ENCODE results near the gene IL17RC. TPM values are rescaled to one million over a fixed set of nuclear protein-coding genes. Genes with fewer than 3 reads are reported as not detected.

Gene IL17RC
- total RNA-seq, 2 donors from 2014 or later: 1.2 to 3.5 TPM

DNA sequence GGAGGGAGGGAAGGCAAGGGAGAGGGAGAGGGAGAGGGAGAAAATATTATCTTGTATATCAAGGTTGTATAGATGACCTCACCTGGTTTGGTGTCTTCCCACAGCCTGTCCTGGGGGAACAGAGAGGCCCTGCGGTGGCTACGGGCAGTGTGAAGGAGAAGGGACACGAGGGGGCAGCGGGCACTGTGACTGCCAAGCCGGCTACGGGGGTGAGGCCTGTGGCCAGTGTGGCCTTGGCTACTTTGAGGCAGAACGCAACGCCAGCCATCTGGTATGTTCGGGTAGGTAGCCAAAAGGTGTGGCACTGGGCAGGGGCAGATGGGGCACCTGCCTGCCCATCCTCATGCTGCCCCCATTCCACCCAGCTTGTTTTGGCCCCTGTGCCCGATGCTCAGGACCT, 23.8 kb downstream of the IL17RC start:
- Mint-ChIP-seq H3K27ac (no peak overlapping the region), H3K9me3 (no peaks in the 10 kb centered on the region), H3K36me3 (ENCODE audit: low read depth) (peaks cover 49% of the 10 kb centered on the region), H3K4me3 (no peak overlapping the region), H3K4me1 (peaks cover 3% of the 10 kb centered on the region), H3K27me3 (no peaks in the 10 kb centered on the region)
- no peak for ATAC-seq (replicated peaks)

DNA sequence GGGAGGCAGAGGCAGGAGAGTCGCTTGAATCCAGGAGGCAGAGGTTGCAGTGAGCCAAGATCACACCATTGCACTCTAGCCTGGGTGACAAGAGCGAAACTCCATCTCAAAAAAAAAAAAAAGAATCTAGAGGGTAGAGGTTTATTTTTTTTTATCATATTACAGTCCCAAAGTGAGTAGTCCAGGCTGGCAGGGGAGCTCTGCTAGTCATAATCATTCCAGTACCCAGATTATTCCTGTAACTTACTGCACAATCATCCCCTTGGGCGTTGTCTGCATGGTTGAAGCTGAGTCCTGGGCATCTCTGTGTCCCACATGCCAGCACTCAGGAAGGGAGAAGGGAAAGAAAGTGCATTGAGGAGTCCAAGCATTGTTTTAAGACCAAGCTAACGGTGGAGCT, 25.3 kb downstream of the IL17RC start:
- H3K4me1 Mint-ChIP-seq: no peaks in the 10 kb centered on the region
- ATAC-seq (replicated peaks): no peak
- no peaks in the 10 kb centered on the region for H3K9me3 Mint-ChIP-seq
- H3K27ac Mint-ChIP-seq: no peak overlapping the region
- peaks cover 38% of the 10 kb centered on the region for H3K36me3 Mint-ChIP-seq (ENCODE audit: low read depth)
- H3K4me3 Mint-ChIP-seq: no peak overlapping the region
- H3K27me3 Mint-ChIP-seq: no peaks in the 10 kb centered on the region

DNA sequence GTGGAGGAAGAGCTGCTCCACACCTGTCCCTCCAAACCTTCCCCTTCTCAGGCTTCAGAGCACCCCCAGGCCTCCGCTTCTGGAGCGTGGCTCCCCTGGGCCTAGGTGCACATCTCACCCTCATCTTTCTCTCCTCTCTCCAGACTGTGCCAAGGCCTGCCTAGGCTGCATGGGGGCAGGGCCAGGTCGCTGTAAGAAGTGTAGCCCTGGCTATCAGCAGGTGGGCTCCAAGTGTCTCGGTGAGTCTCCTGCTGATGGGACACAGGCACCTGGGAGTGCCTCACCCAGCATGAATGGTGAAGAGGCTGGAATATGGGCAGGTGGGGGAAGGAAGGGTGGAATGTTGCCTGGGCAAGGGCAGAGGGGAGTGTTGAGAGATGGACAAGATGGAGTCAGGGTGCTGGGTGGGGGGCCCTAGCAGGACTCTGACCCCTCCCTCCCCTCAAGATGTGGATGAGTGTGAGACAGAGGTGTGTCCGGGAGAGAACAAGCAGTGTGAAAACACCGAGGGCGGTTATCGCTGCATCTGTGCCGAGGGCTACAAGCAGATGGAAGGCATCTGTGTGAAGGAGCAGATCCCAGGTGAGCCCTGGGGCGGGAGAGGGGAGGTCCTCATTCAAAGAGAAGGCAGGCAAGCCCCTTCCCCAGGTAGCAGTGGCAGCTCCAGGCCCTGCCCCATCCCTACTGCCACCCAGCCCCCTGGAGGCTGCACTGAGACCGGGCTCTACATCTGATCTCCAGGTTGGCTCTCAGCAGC, 26.2 kb downstream of the IL17RC start:
- Mint-ChIP-seq H3K27ac (no peak overlapping the region), H3K9me3 (no peaks in the 10 kb centered on the region), H3K36me3 (ENCODE audit: low read depth) (peaks cover 28% of the 10 kb centered on the region), H3K27me3 (no peaks in the 10 kb centered on the region), H3K4me1 (no peaks in the 10 kb centered on the region), H3K4me3 (no peak overlapping the region)
- no peak for ATAC-seq (replicated peaks)

DNA sequence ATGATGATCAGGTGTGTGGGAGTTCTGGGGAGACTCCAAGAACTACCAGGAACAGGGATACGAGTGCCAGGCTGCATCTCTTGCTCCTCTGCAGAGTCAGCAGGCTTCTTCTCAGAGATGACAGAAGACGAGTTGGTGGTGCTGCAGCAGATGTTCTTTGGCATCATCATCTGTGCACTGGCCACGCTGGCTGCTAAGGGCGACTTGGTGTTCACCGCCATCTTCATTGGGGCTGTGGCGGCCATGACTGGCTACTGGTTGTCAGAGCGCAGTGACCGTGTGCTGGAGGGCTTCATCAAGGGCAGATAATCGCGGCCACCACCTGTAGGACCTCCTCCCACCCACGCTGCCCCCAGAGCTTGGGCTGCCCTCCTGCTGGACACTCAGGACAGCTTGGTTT, 27.4 kb downstream of the IL17RC start:
- Mint-ChIP-seq H3K27me3 (no peaks in the 10 kb centered on the region), H3K36me3 (ENCODE audit: low read depth) (peaks cover 23% of the 10 kb centered on the region), H3K27ac (no peak overlapping the region), H3K4me1 (no peaks in the 10 kb centered on the region), H3K4me3 (no peak overlapping the region), H3K9me3 (no peaks in the 10 kb centered on the region)
- ATAC-seq (replicated peaks): no peak

DNA sequence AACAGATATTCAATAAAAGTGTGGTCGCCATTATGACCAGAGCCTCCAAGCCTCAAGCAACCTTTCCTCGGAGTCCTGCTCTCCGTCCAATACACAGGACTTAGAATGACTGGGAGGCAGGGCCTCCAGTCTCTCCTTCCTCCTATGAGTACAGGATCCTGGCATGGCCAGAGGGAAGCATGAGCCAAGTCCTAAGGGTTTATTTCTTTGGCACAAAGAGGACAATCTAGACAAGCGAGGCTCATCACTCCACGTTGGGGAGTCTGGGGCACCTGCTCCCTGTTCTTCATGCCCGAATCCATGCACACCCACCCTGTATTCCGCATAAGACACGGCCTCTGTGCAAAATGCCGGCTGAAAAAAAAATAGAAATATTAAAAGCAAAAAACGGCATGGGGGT, 28.5 kb downstream of the IL17RC start:
- Mint-ChIP-seq H3K4me1 (no peaks in the 10 kb centered on the region), H3K4me3 (peak overlapping the region; percentile 5), H3K27me3 (no peaks in the 10 kb centered on the region), H3K36me3 (ENCODE audit: low read depth) (peaks cover 23% of the 10 kb centered on the region), H3K9me3 (no peaks in the 10 kb centered on the region), H3K27ac (no peak overlapping the region)
- no peak for ATAC-seq (replicated peaks)

DNA sequence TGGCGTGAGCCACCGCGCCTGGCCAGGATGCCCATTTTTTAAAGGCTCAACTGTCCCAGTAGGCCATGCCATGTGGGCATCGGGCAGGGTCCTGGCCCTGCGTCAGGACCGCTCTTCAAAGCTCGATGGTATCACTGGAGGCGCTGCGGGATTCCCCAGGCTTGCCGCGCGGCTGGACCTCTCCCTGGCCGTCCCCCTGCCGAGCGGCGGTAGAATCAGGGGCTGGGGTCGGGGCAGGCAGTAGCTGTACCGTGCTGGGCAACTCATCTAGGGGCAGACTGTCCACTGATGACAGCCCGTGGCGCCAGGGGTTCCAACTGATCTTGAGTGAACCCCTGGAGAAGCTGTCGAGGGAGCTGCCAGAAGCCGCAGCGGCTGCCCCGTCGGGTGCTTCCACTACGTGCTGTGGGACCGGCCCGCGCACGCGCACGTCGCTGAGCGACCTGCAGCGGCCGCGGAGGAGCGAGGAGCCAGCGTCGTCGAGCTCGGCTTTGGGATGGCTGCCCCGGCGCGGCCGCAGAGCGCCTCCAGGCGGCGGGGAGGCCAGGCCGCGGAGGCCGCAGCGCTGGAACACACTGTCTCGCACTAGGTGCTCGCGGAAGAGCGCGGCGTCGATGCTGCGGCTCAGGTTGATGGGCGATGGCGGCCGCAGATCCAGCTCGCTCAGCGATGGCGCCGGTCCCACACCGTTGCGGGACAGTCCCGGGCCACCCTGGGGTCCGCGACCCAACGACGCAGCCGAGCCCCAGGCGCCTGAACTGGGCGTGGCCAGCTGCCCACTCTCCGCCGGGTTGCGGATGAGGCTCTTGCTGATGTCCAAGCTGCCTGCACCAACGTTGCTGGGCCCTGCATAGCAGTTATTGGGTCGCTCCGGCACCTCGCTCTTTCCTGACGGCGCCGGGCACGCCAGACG, 29.5 kb downstream of the IL17RC start:
- H3K4me1 Mint-ChIP-seq: peaks cover 5% of the 10 kb centered on the region
- H3K9me3 Mint-ChIP-seq: no peaks in the 10 kb centered on the region
- peak overlapping the region; percentile 68 for H3K27ac Mint-ChIP-seq
- H3K4me3 Mint-ChIP-seq: peak overlapping the region; percentile 76
- peaks cover 18% of the 10 kb centered on the region for H3K36me3 Mint-ChIP-seq (ENCODE audit: low read depth)
- H3K27me3 Mint-ChIP-seq: no peaks in the 10 kb centered on the region
- ATAC-seq (replicated peaks): peak; percentile 89

DNA sequence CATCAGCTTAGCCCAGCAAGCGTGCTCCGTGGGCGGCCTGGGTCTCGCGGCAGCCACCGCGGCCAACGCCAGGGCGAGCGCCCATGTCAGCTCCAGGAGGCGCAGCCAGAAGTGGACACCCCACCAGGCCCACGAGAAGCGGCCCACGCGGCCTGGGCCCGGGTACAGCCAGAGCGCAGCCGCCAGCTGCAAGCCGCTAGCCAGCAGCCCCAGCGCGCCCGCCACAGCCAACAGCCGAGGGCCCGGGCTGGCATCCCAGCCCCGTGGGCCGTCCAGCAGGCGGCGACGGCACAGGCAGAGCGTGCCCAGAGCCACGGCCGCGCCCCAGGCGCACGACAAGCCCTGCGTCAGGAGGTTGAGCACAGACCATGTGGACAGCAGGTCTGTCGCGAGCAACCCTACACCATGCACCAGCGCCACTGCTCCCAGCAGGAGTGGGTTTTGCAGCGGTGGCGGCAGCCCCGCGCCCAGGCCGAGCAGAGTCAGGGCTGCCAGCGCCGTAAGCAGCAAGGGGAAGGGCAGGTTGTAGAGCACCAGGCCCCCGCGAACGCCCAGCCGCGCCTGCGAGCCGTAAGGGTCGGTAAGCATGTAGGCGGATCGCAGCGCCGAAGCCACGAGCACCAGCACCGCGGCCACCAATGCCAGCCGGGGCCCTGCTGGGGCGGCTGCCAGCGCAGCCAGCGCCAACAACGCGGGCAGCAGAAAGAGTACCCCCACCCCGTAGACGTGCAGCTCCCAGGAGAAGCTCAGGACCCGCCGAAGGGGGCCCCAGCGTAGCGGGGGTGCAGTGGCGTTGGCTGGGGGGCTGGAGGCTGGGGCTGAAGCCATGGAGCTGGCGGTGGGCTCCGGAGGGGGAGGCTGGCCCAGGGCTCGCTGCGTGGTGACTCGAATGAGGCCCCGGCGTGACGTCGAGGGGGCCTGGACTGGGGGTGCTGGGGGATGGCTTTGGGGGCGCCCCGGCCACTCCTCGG, 30.4 kb downstream of the IL17RC start:
- H3K36me3 Mint-ChIP-seq (ENCODE audit: low read depth): peaks cover 11% of the 10 kb centered on the region
- H3K4me1 Mint-ChIP-seq: peaks cover 5% of the 10 kb centered on the region
- ATAC-seq (replicated peaks): no peak
- no peak overlapping the region for H3K27ac Mint-ChIP-seq
- no peak overlapping the region for H3K4me3 Mint-ChIP-seq
- H3K27me3 Mint-ChIP-seq: no peaks in the 10 kb centered on the region
- no peaks in the 10 kb centered on the region for H3K9me3 Mint-ChIP-seq

DNA sequence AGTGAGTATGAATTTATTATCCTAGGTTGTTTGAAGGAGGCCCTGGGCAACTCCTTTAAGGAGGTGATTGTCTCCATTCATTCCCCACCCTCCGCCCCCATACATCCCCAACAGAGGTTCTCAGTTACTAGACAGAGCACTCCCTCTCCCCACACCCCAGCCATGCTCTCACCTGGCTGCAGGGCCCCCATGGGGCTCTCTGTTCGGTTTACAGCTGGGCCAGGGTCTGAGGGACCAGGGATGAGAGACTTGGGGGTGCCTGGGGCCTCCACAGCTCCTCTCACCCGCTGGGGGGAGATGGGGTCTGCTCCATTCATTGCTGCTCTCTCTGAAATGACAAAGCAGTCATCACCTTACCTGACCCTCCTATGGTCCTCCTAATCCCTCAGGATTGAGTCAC, 31.7 kb downstream of the IL17RC start:
- H3K27ac Mint-ChIP-seq: no peak overlapping the region
- H3K4me3 Mint-ChIP-seq: no peak overlapping the region
- H3K36me3 Mint-ChIP-seq (ENCODE audit: low read depth): no peaks in the 10 kb centered on the region
- H3K4me1 Mint-ChIP-seq: peaks cover 5% of the 10 kb centered on the region
- no peak for ATAC-seq (replicated peaks)
- no peaks in the 10 kb centered on the region for H3K27me3 Mint-ChIP-seq
- H3K9me3 Mint-ChIP-seq: no peaks in the 10 kb centered on the region

DNA sequence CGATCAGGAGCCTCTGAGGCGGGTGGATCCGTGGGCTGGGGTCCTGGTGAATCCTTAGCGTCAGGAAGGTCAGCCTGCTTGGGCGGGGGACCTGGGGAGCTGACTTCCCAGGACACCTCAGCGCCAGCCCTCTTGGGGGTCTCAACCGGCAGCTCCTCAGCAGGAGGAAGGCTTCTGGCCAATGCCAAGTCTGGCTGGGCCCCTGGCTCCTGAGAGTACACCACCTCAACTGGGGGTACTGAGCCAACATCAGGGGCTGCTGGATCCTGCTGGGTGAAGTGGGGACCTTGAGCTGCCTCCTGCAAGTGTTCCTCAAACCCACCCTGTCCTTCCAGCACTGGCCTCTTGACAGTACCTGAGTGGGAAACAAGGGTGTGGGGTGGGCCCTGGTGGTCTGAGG, 32.2 kb downstream of the IL17RC start:
- no peak for ATAC-seq (replicated peaks)
- Mint-ChIP-seq H3K4me3 (no peak overlapping the region), H3K27me3 (no peaks in the 10 kb centered on the region), H3K4me1 (peaks cover 5% of the 10 kb centered on the region), H3K9me3 (no peaks in the 10 kb centered on the region), H3K36me3 (ENCODE audit: low read depth) (no peaks in the 10 kb centered on the region), H3K27ac (no peak overlapping the region)

DNA sequence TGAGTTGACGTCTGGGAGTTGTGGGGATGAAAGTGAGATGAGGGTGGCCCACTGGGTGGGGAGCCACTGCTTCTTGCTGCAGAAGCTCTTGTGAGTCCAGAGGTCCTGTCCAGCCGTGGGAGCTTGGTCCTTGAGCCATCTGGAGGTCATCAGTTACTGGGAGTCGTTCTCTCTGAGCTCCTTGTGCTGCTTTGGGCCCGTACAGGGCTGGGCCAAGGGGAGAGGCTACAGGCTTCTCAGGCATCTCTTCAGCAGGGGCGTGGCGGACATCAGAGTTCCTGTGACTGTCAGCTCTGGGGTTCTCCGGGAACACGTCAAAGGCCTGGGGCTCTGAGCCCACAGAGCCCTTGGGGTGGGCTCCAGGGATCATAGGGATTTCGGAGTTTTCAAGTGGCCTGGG, 32.7 kb downstream of the IL17RC start:
- no peaks in the 10 kb centered on the region for H3K9me3 Mint-ChIP-seq
- H3K27ac Mint-ChIP-seq: no peak overlapping the region

DNA sequence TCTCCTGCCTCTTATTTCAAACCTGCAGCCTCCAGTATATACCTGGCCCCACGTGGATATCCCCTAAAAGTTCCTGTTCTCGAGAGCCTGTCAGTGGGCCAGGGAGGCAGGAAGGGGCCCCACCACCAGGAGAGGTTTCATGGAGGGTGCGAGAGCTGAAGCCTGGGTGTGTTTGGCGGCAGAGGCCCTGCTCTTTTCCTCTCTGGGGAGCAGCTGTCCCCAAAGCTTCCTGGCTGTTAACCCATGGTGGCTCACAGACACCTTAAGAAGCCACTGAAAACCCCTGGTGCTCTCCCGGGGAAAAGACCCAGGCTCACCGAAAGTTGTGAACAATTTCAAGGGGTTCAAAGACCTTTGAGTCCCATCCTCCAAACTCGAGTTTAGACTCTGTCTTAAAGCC, 34.2 kb downstream of the IL17RC start:
- ATAC-seq (replicated peaks): peak; percentile 55

More for the DNA sequence above, 32.7 kb downstream of the IL17RC start:
- H3K4me1 Mint-ChIP-seq: peaks cover 5% of the 10 kb centered on the region
- H3K4me3 Mint-ChIP-seq: no peak overlapping the region
- ATAC-seq (replicated peaks): no peak
- H3K36me3 Mint-ChIP-seq (ENCODE audit: low read depth): no peaks in the 10 kb centered on the region
- H3K27me3 Mint-ChIP-seq: no peaks in the 10 kb centered on the region

DNA sequence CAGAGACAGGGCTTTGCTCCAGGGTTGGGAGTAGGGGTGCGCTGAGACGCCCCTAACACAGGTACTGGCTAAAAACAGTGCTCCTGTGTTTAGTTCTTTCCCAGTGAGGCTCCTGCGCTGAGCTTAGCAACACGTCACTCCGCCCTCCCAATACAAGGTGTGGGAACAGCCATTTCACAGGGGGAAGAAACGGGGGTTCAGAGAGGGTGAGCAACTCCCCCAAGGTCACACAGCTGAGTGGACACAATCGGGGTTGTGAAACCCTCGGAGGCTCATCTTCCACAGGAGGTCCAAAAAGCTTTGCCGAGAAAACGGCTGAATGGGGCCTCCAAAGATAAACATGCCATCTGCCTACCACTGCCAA, 34.7 kb downstream of the IL17RC start:
- Mint-ChIP-seq H3K27ac (peak overlapping the region; percentile 77), H3K27me3 (no peaks in the 10 kb centered on the region), H3K9me3 (no peaks in the 10 kb centered on the region), H3K4me1 (peaks cover 5% of the 10 kb centered on the region), H3K36me3 (ENCODE audit: low read depth) (no peaks in the 10 kb centered on the region), H3K4me3 (peak overlapping the region; percentile 74)
- ATAC-seq (replicated peaks): peak; percentile 65

More for the DNA sequence above, 34.2 kb downstream of the IL17RC start:
- Mint-ChIP-seq H3K4me3 (peak overlapping the region; percentile 74), H3K9me3 (no peaks in the 10 kb centered on the region), H3K27me3 (no peaks in the 10 kb centered on the region), H3K36me3 (ENCODE audit: low read depth) (no peaks in the 10 kb centered on the region), H3K27ac (peak overlapping the region; percentile 77), H3K4me1 (peaks cover 5% of the 10 kb centered on the region)

DNA sequence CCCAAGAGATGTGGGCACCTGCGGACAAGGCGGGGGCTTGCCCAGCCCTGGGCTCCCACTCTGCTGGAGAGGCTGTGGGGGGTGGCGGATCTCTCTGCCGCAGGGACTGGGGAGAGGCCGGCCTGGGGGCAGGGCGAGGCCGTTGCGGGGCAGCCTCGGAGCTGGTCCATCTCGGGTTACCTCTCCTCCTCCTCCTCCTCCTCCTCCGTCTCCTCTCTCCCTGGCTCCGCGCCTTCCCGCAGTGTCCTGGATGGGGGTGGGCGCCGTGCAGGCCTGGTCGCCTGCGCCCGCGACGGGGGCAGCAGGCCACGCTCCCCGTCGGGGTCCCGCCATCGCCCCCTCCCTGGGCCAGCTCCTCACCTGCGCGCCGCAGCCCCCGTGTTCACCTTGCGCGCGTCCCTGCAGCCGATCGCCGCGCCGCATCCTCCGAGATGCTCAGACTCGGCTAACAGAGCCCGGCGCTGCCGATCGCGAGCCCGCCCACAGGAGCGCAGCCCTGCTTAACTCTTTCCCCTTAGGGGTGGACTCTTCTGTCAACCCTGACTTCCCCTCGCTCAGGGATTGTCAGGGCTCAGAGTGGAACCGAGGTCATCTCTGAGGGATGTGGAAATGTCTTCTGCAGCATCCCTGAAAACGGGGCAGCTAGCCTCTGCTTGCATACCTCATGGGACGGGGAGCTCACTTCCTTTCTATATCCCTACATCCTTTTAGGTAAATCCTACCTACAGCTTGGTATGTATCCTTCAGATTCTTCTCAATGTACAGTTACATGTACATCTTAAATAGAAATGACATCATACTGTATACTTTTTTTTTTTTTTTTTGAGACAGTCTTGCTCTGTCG, 35.3 kb downstream of the IL17RC start, which contains the start of gene PRRT3:
Gene PRRT3 (minus strand): TSS at position 447 of the 844 bp plus-strand sequence. CDS start 2,293 bp downstream, outside the sequence.
- H3K4me1 Mint-ChIP-seq: peaks cover 5% of the 10 kb centered on the region
- H3K36me3 Mint-ChIP-seq (ENCODE audit: low read depth): no peaks in the 10 kb centered on the region
- no peaks in the 10 kb centered on the region for H3K9me3 Mint-ChIP-seq
- H3K27me3 Mint-ChIP-seq: no peaks in the 10 kb centered on the region
- ATAC-seq (replicated peaks): peak; percentile 76
- peak within 1 kb of the TSS; percentile 74 for H3K4me3 Mint-ChIP-seq
- H3K27ac Mint-ChIP-seq: peak within 1 kb of the TSS; percentile 77

Data from activated T-helper 17 cell treated with anti-CD3 and anti-CD28 coated beads, Interleukin-2, amount 50 U/mL, for 72 hours (primary cell).